Stimulated activated CD8-positive, alpha-beta memory T cell treated with anti-CD3 and anti-CD28 coated beads, Interleukin-4, amount 100 ng/mL, for 4 hours (primary cell): ENCODE data around the gene HTN3.
"Not testable (repeated sequence)": the region's sequence is repeated elsewhere in the genome, so short reads cannot be mapped to it uniquely, and the experiment has no call there.

Source experiments
- DNase-seq, 2 donors: peaks; one replicate each; pipeline ENCODE4 v3.0.0-alpha.2; 2020; ENCODE audit warnings: low read depth in 2 of 2, low spot score in 1 of 2

HTN3 gene

DNA sequence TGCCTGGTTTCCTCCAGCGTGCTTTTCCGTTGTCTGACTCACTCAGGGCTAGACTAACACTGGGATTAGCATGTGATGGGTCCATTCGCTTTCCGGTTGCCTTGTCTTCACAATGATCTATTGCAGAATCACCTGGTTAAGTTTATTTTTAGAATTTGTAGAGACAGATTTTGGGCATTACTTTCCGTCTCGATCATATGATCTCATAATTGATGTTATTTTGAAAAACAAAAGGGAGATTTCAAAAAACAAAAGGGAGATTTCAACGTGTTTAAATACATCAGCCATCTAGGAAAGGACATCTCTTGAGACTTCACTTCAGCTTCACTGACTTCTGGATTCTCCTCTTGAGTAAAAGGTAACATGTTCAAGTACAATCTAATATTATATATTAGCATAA lies at the start of gene HTN3:
Gene HTN3, plus strand, starts transcription at position 301 of the 400 bp plus-strand sequence. CDS start 2,282 bp downstream, outside the sequence.
- not testable (repeated sequence) for DNase-seq

- no peak for DNase-seq
These were observed 44.2 kb upstream of the HTN3 start for GRCh38 chr4:69984030-69984443.

DNA sequence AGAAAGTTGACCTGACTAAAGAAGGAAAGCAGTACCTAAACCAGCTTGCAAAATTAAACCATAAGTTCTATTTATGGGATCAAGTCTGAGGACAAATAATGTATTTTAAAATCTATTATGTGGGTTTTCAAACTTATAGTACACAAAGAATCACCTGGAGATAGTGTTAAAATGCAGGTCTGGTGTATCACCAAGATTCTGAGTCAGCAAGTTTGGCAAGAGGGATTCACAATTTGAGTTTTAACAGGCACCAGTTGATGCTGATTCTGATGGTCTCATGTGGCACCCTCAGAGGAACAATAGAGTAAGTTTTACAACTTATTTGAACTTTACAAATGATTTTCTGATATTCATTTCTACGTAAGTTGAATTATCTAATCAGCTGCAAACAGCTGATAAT lies 41.6 kb upstream of the HTN3 start:
- DNase-seq, result no peak

GRCh38 chr4:69991016-69991415 lies 37.2 kb upstream of the HTN3 start:
- no peak for DNase-seq

DNA sequence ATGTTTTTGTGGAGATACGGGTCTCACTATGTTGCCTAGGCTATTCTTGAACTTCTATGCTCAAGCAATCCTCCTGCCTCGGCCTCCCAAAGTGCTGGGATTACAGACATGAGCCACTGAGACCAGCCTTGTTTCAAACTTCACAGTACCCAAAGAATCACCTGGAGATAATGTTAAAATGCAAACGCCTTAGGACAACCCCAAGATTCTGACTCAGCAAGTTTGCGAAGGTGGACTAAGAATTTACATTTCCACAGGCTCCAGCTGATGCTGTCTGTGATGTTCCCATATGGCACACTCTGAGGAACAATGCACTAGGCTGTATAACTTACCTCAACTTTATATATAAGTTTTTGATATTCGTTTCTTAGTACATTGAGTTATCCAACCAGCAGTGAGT lies 33.5 kb upstream of the HTN3 start:
- no peak for DNase-seq

GRCh38 chr4:69995526-69996016 lies 32.7 kb upstream of the HTN3 start, which contains the start of gene STATH:
STATH (plus strand) TSS chr4:69995966; CDS start chr4:69998438, 2,472 bp downstream.
- DNase-seq, result no peak

GRCh38 chr4:69999420-69999819 lies 28.8 kb upstream of the HTN3 start:
- DNase-seq, result no peak

GRCh38 chr4:70000711-70001110 lies 27.5 kb upstream of the HTN3 start:
- DNase-seq, result no peak

DNA sequence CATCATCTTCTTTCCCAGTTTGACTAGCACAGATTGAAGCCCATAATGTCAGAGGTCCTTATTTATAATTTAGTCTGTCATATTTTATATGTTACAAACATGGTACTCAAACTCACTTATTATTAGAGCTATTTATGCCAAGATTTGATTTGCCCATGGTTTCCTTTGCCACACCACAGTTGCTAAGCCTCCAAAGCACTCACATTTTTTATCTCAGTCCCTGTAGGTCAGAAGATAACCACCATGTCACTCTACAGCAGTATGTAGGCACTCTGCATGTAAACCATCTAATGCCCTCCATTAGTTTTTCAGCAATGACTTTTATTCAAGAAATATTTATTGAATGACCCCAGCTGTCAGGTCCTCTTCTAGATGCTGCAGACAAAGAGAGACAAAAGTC lies 25.8 kb upstream of the HTN3 start:
- no peak for DNase-seq

- DNase-seq, result no peak
These were observed 19.5 kb upstream of the HTN3 start for GRCh38 chr4:70008771-70009170.

- DNase-seq, result not testable (repeated sequence)
These were observed 9.3 kb upstream of the HTN3 start for GRCh38 chr4:70019006-70019405.

- no peak for DNase-seq
These were observed 5.0 kb upstream of the HTN3 start for GRCh38 chr4:70023218-70023617.

DNA sequence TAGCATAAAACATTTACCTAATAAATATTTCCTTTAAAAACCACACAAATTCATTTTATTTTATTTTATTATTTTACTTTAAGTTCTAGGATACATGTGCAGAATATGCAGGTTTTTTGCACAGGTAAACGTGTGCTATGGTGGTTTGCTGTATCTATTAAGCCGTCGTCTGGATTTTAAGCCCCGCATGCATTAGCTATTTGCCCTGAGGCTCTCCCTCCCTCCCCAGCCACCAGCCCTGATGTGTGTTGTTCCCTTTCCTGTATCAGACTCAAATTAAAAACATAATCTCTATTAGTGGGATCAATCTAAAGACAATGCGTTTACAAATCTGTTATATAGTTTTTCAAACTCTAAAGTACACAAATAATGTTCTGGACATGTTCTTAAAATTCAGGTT lies 1.2 kb upstream of the HTN3 start:
- DNase-seq, result no peak

GRCh38 chr4:70037559-70037958 lies 9.3 kb downstream of the HTN3 start:
- not testable (repeated sequence) for DNase-seq

DNA sequence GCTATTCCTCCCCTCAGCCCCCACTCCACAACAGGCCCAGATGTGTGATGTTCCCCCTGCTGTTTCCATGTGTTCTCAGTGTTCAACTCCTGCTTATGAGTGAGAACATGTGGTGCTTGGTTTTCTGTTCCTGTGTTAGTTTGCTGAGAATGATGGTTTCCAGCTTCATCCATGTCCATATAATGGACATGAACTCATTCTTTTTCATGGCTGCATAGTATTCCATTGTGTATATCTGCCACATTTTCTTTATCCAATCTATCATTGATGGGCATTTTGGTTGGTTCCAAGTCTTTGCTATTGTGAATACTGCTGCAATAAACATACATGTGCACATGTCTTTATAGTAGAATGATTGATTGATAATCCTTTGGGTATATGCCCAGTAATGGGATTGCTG lies 11.7 kb downstream of the HTN3 start:
- DNase-seq, result not testable (repeated sequence)

DNA sequence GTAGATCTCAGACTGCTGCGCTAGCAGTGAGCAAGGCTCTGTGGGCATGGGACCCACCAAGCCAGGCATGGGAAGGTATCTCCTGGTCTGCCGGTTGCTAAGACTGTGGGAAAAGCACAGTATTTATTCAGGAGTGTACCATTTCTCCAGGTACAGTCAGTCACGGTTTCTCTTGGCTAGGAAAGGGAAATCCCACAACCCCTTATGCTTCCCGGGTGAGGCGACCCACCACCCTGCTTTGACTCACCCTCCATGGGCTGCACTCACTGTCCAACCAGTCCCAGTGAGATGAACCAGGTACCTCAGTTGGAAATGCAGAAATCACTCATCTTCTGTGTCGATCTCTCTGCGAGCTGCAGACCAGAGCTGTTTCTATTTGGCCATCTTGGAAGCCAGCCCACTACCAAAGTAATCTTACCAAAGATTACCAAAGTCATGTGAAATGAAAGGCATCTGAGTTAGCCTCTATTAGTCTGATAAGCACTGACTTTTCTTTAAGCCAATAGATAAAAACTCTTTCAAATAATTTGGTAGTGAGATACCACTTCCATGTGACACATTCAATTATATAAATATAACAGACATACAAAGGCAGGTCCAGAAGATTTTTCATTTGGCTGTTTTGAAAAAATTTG lies 13.5 kb downstream of the HTN3 start:
- DNase-seq, result no peak

DNA sequence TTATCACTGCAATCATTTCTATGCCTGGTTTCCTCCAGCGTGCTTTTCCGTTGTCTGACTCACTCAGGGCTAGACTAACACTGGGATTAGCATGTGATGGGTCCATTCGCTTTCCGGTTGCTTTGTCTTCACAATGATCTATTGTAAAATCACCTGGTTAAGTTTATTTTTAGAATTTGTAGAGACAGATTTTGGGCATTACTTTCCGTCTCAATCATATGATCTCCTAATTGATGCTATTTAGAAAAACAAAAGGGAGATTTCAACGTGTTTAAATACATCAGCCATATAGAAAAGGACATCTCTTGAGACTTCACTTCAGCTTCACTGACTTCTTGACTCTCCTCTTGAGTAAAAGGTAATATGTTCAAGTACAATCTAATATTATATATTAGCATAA lies 21.9 kb downstream of the HTN3 start, which contains the start of gene HTN1:
Gene HTN1, plus strand, starts transcription at position 301 of the 400 bp plus-strand sequence. CDS start 2,639 bp downstream, outside the sequence.
- not testable (repeated sequence) for DNase-seq

- not testable (repeated sequence) for DNase-seq
These were observed 28.3 kb downstream of the HTN3 start for GRCh38 chr4:70056534-70056933.

- no peak for DNase-seq
These were observed 29.4 kb downstream of the HTN3 start for GRCh38 chr4:70057651-70058050.

DNA sequence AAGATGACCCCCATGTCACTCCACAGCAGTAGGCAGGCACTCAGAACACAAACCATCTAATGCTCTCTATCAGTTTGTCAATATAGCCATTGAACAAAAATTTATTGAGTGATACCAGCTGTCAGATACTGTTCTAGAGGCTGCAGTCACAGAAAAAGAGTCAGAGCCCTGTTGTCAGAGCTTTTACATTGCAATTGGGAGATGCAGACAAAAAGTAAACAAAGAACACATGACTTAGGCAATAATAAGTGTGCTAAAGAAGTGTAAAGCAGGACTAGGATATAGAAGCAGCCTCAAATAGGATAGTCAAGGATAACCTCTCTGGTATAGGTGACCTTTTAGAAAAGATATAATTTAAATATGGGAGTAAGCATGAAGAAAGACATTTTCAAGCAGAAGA lies 30.9 kb downstream of the HTN3 start:
- no peak for DNase-seq

DNA sequence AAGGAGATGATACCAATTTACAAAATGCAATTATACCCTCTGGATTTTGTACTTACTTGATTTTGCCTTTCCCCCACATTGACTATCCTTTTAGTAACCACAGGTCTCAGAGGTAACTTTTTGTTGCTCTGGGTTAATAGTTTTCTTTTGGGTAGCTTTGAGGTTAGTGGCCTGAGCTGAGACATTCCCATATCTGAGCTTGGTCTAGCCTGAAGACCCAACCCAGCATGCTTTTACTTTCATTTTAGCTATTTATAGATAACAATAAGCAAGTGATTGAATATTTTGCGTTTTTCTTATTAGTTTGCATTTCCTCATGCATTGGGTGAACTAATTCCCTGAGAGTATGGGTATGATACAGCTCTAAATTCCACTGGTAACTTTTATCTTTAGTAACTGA lies 33.7 kb downstream of the HTN3 start:
- DNase-seq, result no peak

DNA sequence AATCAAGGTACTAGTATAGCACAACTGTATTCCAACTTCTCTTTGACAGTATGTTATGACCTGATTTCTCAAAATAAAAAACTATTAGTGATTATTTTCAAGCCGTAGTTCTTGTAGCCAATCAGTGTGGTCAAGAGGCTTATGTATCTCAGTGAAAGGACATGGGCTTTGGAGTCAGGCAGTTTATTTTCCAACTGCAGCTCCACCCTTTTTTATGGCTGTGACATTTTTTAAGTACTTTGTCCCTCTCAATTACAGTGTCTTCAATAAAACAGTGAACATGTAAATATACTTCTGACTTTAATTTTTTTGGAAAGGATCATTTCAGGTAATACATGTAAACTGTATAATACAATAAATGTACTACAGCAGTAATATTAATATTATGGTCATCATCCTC lies 51.9 kb downstream of the HTN3 start:
- DNase-seq, result no peak
